Mesothelial cell of epicardium (in vitro differentiated cells): ENCODE data around the gene ASPSCR1. TPM values are rescaled to one million over a fixed set of nuclear protein-coding genes. Genes with fewer than 3 reads are reported as not detected.

ENCODE experiments used
- DNase-seq, 2 experiments: peaks; one replicate each; pipeline ENCODE4 v3.0.0; 2021; ENCODE audit warnings: low spot score in 2 of 2; ENCODE audit not compliant: unreplicated experiment in 2 of 2
- H3K27ac Mint-ChIP-seq: 2 replicates; pipeline ENCODE4 v1.8.0; 2021; ENCODE audit warnings: mixed read lengths
- H3K27me3 Mint-ChIP-seq: 2 replicates; pipeline ENCODE4 v1.8.0; 2021; ENCODE audit warnings: low read depth, mixed read lengths
- H3K36me3 Mint-ChIP-seq: 2 replicates; pipeline ENCODE4 v1.8.0; 2021; ENCODE audit warnings: mixed read lengths
- H3K4me1 Mint-ChIP-seq: 2 replicates; pipeline ENCODE4 v1.8.0; 2021; ENCODE audit warnings: mixed read lengths
- H3K4me3 Mint-ChIP-seq: 2 replicates; pipeline ENCODE4 v1.8.0; 2021; ENCODE audit warnings: mild to moderate bottlenecking, moderate library complexity, mixed read lengths
- H3K9me3 Mint-ChIP-seq: 2 replicates; pipeline ENCODE4 v1.8.0; 2021; ENCODE audit warnings: mixed read lengths
- CTCF ChIP-seq: fragments of 200-600 bp; sonication (generic); IDR thresholded peaks from one replicate; pipeline ENCODE4 v1.5.0; 2021; ENCODE audit warnings: antibody characterized with exemption; ENCODE audit not compliant: unreplicated experiment
- total RNA-seq: library from RNA; stranded (reverse); gene quantifications from 3 replicates; pipeline ENCODE4 v1.2.1, GENCODE V29; 2021

ASPSCR1 gene
- total RNA-seq, 1 donor from 2014 or later = 50.5 TPM

- Mint-ChIP-seq H3K27ac (no peak overlapping the region), H3K4me3 (no peak overlapping the region), H3K36me3 (peaks cover 11% of the 10 kb centered on the region), H3K27me3 (no peaks in the 10 kb centered on the region), H3K4me1 (peaks cover 6% of the 10 kb centered on the region), H3K9me3 (no peaks in the 10 kb centered on the region)
- no peak for TF ChIP-seq CTCF
- DNase-seq = no peak
These were observed 66.1 kb downstream of the ASPSCR1 start for GRCh38 chr17:82043507-82043906.

- TF ChIP-seq CTCF = no peak
- no peak overlapping the region for H3K4me3 Mint-ChIP-seq
These were observed 68.6 kb downstream of the ASPSCR1 start for GRCh38 chr17:82045936-82046484.

DNA sequence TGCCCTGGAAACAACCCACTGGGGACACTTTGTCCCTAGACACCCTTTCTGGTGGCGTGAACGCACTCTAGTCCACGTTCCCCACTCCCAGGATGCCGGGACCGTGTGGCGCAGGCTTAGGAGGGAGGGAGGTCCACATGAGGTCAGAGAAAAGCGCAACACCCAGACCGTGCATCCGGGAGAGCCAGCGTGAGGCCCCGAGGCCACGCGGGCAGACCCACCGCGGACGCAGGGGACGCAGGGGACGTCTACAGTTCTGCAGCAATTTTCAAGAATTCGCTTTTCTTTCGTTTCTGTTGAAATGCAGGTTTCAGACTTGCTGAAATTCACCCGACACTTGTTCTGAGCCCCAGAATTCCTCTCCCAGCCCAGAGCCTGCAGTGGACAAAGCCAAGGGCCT lies 69.5 kb downstream of the ASPSCR1 start:
- TF ChIP-seq CTCF = no peak
- H3K4me3 Mint-ChIP-seq = no peak overlapping the region
- no peaks in the 10 kb centered on the region for H3K27me3 Mint-ChIP-seq
- H3K9me3 Mint-ChIP-seq = no peaks in the 10 kb centered on the region
- H3K27ac Mint-ChIP-seq = no peak overlapping the region
- H3K36me3 Mint-ChIP-seq = peaks cover 11% of the 10 kb centered on the region
- peaks cover 7% of the 10 kb centered on the region for H3K4me1 Mint-ChIP-seq
- no peak for DNase-seq

More at GRCh38 chr17:82045936-82046484, 68.6 kb downstream of the ASPSCR1 start:
- Mint-ChIP-seq H3K27ac (no peak overlapping the region), H3K9me3 (no peaks in the 10 kb centered on the region), H3K27me3 (no peaks in the 10 kb centered on the region), H3K36me3 (peaks cover 11% of the 10 kb centered on the region), H3K4me1 (peaks cover 7% of the 10 kb centered on the region)
- DNase-seq = no peak

DNA sequence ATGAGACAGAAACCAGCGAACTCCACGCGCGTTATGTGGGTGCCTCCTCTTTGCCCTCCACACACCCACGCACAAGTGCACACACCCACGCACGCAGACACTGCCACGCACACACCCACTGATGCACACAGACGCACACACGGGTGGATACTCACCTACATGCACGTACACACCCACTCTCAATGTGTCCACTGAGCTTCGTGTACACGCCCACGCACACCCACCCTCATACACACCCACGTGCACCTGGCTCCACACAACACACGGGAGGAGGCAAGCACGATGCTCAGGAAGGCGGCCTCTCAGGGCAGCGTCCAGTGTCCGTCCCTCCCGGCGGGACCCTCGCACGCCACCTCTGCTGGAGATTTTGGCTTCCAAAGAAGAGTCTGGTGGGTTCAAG lies 70.0 kb downstream of the ASPSCR1 start:
- H3K27ac Mint-ChIP-seq = no peak overlapping the region
- TF ChIP-seq CTCF = no peak

DNA sequence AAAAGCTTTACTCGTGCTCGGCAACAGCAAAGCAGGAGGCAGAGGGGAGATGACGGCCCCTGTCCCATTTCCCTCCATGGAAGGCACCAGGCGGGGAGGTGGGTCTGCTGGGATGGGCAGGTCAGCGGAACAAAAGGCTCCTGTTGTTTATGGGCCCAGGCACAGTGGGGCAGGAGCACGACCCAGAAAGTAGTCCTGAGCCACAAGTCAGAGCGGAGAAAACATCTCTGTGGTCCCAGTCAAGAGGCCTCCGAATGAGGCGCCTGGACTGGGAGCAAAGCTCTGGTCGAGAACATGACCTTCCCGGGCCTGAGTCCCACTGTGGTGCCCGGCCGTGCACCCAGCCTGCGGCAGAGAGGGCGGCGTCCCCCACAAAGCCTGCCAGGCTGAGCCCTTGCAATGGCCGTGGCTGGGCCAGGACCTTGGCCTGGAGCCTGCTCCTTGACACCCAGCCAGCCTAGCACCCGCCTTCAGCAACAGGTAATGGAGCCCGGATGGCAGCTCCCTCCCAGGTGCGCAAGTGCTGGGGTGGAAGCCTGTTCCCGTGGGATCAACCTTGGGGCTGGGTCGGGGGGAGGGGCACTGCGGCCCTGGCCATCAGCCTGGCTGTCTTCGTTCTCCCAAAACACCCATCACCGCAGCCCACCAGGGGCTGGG lies 70.6 kb downstream of the ASPSCR1 start:
- TF ChIP-seq CTCF = no peak
- H3K4me1 Mint-ChIP-seq = peaks cover 9% of the 10 kb centered on the region
- H3K4me3 Mint-ChIP-seq = no peak overlapping the region

More for the DNA sequence above, 70.0 kb downstream of the ASPSCR1 start:
- no peak for DNase-seq
- peaks cover 7% of the 10 kb centered on the region for H3K4me1 Mint-ChIP-seq
- no peak overlapping the region for H3K4me3 Mint-ChIP-seq
- peaks cover 11% of the 10 kb centered on the region for H3K36me3 Mint-ChIP-seq
- H3K9me3 Mint-ChIP-seq = no peaks in the 10 kb centered on the region
- no peaks in the 10 kb centered on the region for H3K27me3 Mint-ChIP-seq

More for the DNA sequence above, 70.6 kb downstream of the ASPSCR1 start:
- Mint-ChIP-seq H3K27me3 (no peaks in the 10 kb centered on the region), H3K9me3 (no peaks in the 10 kb centered on the region), H3K27ac (no peak overlapping the region), H3K36me3 (peaks cover 11% of the 10 kb centered on the region)
- DNase-seq = no peak
